SK-N-SH (cell line): ENCODE measurements around the gene RBM33.

Experiments
- CHD2 ChIP-seq: fragments of 150-350 bp; IDR thresholded peaks from 2 replicates; pipeline ENCODE4 v1.6.1; 2018; ENCODE audit warnings: low read length; ENCODE audit not compliant: partially characterized antibody
- CTCF ChIP-seq: fragments of 200-600 bp; sonication (generic); IDR thresholded peaks from 2 replicates; pipeline ENCODE4 v1.6.1; 2017; ENCODE audit warnings: antibody characterized with exemption, mild to moderate bottlenecking, moderate library complexity
- EP300 ChIP-seq, 2 experiments: IDR thresholded peaks; 2 replicates each; pipeline versions ENCODE4 v1.4.0 to v1.6.1; 2012; ENCODE audit warnings: borderline replicate concordance in 1 of 2, low read depth in 1 of 2, low read length in 1 of 2
- JUND ChIP-seq: IDR thresholded peaks from 2 replicates; pipeline ENCODE4 v1.4.0; 2012
- NFIC ChIP-seq: IDR thresholded peaks from 2 replicates; pipeline ENCODE4 v1.4.0; 2012; ENCODE audit warnings: borderline replicate concordance
- POLR2AphosphoS5 ChIP-seq: IDR thresholded peaks from 2 replicates; pipeline ENCODE4 v1.6.1; 2012; ENCODE audit warnings: low read depth, low read length
- RCOR1 ChIP-seq: fragments of 150-350 bp; IDR thresholded peaks from 2 replicates; pipeline ENCODE4 v1.6.1; 2017; ENCODE audit warnings: antibody characterized with exemption, low read length
- RXRA ChIP-seq: IDR thresholded peaks from 2 replicates; pipeline ENCODE4 v1.4.0; 2012; ENCODE audit warnings: low read depth, mild to moderate bottlenecking, borderline replicate concordance
- TEAD4 ChIP-seq: IDR thresholded peaks from 2 replicates; pipeline ENCODE4 v1.4.0; 2012; ENCODE audit warnings: mild to moderate bottlenecking, borderline replicate concordance; ENCODE audit not compliant: insufficient read depth
- ZBTB33 ChIP-seq: IDR thresholded peaks from 2 replicates; pipeline ENCODE4 v1.4.0; 2012; ENCODE audit warnings: low read depth, borderline replicate concordance
- TF ChIP-seq, protein P1 (sequence below): IDR thresholded peaks from 2 replicates; pipeline ENCODE4 v1.6.1; 2012; ENCODE audit warnings: mild to moderate bottlenecking, low read depth, low read length, moderate library complexity

DNA sequence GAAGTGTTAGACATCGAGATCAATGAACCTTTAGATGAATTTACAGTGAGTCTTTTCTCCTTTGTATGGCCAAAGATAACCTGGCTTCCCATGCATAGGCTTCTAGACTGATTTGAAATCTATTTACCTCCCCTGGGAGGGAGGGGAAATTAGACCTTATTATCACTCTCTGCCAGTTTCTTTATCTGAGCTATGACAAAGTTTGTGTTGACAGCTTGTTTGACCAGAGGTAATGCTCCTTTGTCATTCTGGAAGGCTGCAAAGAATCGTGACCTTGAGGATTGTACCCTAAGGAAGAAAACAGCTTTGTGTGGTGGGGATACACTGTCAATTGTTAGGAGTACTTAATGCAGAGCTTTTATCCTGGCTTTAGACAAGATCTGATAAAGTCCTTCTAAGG is 36.4 kb downstream of the RBM33 start:
- no peak for TF ChIP-seq TEAD4
- no peak for TF ChIP-seq EP300 (IDR thresholded peaks at IDR 0.05; ENCODE audit: borderline replicate concordance in 1 of 2, low read depth in 1 of 2, low read length in 1 of 2)
- TF ChIP-seq POLR2AphosphoS5, result no peak
- no peak for TF ChIP-seq NFIC
- no peak for TF ChIP-seq JUND
- TF ChIP-seq RXRA, result no peak
- no peak for TF ChIP-seq CTCF
- TF ChIP-seq CHD2, result no peak
- no peak for TF ChIP-seq ZBTB33
- TF ChIP-seq RCOR1, result no peak
- TF ChIP-seq, protein P1, sequence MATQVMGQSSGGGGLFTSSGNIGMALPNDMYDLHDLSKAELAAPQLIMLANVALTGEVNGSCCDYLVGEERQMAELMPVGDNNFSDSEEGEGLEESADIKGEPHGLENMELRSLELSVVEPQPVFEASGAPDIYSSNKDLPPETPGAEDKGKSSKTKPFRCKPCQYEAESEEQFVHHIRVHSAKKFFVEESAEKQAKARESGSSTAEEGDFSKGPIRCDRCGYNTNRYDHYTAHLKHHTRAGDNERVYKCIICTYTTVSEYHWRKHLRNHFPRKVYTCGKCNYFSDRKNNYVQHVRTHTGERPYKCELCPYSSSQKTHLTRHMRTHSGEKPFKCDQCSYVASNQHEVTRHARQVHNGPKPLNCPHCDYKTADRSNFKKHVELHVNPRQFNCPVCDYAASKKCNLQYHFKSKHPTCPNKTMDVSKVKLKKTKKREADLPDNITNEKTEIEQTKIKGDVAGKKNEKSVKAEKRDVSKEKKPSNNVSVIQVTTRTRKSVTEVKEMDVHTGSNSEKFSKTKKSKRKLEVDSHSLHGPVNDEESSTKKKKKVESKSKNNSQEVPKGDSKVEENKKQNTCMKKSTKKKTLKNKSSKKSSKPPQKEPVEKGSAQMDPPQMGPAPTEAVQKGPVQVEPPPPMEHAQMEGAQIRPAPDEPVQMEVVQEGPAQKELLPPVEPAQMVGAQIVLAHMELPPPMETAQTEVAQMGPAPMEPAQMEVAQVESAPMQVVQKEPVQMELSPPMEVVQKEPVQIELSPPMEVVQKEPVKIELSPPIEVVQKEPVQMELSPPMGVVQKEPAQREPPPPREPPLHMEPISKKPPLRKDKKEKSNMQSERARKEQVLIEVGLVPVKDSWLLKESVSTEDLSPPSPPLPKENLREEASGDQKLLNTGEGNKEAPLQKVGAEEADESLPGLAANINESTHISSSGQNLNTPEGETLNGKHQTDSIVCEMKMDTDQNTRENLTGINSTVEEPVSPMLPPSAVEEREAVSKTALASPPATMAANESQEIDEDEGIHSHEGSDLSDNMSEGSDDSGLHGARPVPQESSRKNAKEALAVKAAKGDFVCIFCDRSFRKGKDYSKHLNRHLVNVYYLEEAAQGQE, result no peak
